Mucosa of descending colon (tissue), 3 donors: ENCODE measurements around the gene SLC31A1. TPM values are rescaled to one million over a fixed set of nuclear protein-coding genes. Genes with fewer than 3 reads are reported as not detected.

Experiments used
- ATAC-seq: fragments of 200-7000 bp; cut with Tn5 transposase; one replicate; pipeline ENCODE4 v1.9.1; 2020; ENCODE audit warnings: mild to moderate bottlenecking, moderate library complexity
- DNase-seq, 3 donors: peaks; one replicate each; pipeline ENCODE4 v3.0.0-alpha.2; 2020
- H3K36me3 ChIP-seq: fragments of 200-600 bp; one replicate; pipeline ENCODE4 v1.8.0; 2021; ENCODE audit warnings: low read depth, mild to moderate bottlenecking
- H3K4me1 ChIP-seq: fragments of 200-600 bp; one replicate; pipeline ENCODE4 v1.8.0; 2021; ENCODE audit warnings: low read depth, mild to moderate bottlenecking
- H3K4me3 ChIP-seq: fragments of 200-600 bp; one replicate; pipeline ENCODE4 v1.8.0; 2021; ENCODE audit warnings: mild to moderate bottlenecking
- H3K9me3 ChIP-seq: fragments of 200-600 bp; one replicate; pipeline ENCODE4 v1.8.0; 2021; ENCODE audit warnings: mild to moderate bottlenecking
- intact Hi-C, 2 donors: fragments of 100-400 bp; cut with DNase I in 1 of 2; cut with micrococcal nuclease in 1 of 2; formaldehyde crosslinking; loops; one replicate each; pipeline versions ENCODE4 v1.11.0 to v1.11.1; 2022; cut with DNase I, micrococcal nuclease
- total RNA-seq, 3 donors: library from RNA; stranded (reverse); fragmentation: NEBNext Ultra II Directional in 2 of 3; extraction: Animal tissue kit (Norgen Biotek cat#: 25700) in 2 of 3; gene quantifications; one replicate each; pipeline versions ENCODE4 v1.2.1 to v1.2.4, GENCODE V29; 2021 to 2023
- TF ChIP-seq, protein P1 (sequence below): fragments of 200-600 bp; IDR thresholded peaks from one replicate; pipeline ENCODE4 v1.8.0; 2022; ENCODE audit warnings: antibody characterized with exemption, mild to moderate bottlenecking
- donor health status: DM: no; HTN: no; CAD: no; lungs with moderate emphysema.
- donor health status: DM: no; HTN: no; CAD: no.
- donor health status: DM: no; HTN: yes; CAD: no.

The SLC31A1 gene
- total RNA-seq, 3 donors from 2014 or later: 26.5 to 63.7 (median 34.7) TPM

DNA sequence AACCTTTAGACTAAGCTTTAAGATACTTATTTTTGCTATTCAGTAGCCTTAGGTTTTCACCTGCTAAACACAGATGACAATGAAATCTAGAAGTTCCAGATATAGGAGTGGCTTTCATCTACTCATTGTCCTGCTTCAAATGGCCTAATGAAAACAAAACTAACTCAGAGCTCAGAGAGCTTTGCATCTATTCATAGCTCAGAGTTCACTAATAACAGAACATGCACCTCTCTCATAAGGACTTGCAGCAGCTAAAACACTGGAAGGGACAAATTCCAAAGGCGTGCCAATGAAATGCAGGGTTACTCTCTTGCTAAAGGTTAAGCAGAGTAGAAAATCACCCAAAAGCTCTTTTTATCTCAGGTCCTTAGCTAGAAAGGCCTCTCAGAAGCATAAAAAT is 41.5 kb upstream of the SLC31A1 start:
- TF ChIP-seq, protein P1, sequence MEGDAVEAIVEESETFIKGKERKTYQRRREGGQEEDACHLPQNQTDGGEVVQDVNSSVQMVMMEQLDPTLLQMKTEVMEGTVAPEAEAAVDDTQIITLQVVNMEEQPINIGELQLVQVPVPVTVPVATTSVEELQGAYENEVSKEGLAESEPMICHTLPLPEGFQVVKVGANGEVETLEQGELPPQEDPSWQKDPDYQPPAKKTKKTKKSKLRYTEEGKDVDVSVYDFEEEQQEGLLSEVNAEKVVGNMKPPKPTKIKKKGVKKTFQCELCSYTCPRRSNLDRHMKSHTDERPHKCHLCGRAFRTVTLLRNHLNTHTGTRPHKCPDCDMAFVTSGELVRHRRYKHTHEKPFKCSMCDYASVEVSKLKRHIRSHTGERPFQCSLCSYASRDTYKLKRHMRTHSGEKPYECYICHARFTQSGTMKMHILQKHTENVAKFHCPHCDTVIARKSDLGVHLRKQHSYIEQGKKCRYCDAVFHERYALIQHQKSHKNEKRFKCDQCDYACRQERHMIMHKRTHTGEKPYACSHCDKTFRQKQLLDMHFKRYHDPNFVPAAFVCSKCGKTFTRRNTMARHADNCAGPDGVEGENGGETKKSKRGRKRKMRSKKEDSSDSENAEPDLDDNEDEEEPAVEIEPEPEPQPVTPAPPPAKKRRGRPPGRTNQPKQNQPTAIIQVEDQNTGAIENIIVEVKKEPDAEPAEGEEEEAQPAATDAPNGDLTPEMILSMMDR: no peak
- H3K9me3 ChIP-seq: no peaks in the 10 kb centered on the region
- intact Hi-C loops: no loop called here
- H3K4me3 ChIP-seq: no peak overlapping the region
- no peaks in the 10 kb centered on the region for H3K4me1 ChIP-seq
- peaks cover 4% of the 10 kb centered on the region for H3K36me3 ChIP-seq
- ATAC-seq: no peak
- no peak for DNase-seq

DNA sequence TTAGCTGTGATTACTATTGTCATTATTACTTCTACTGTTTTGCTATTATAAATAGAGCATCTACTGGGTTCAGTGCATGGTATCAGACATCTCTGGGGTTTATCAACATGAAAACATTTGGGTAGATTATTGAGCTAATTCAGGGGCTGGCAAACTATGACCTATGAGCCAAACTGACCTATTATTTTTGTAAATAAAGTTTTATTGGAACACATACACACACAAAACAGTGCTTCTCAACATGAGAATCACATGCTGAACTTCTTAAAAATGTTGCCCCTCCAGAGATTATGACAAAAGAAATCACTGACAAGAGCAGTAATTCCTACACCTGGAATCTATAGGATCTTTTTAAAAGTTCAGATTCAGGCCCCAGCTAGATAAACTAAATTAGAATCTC is 40.2 kb upstream of the SLC31A1 start:
- TF ChIP-seq, protein P1: no peak
- Histone ChIP-seq H3K9me3 (no peaks in the 10 kb centered on the region), H3K36me3 (peaks cover 4% of the 10 kb centered on the region), H3K4me3 (no peak overlapping the region), H3K4me1 (no peaks in the 10 kb centered on the region)
- ATAC-seq: no peak
- no peak for DNase-seq
- intact Hi-C loops: no loop called here

DNA sequence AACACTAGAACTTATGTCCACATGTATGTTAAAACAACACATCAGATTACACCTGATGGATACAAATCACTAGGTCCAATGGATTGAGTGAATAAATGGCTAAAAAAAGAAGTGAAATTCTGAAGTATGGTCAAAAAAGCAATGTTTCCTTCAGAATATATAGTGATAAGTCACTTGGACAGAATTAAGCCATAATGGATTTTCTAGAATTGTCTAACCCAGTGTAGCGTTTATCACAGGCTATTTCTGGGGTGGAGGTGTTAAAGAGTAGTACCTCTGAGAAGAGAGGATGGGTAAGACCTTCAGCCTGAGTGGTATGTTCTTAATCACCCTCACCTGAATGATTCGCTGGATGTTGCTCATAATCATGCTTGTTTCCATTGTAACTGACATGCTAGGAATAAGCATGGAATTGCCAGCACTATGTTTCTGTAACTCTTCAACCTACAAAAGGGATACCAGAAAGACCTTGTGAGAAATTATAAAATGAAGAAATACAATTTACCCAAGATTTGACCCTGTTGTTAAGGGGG is 37.3 kb upstream of the SLC31A1 start:
- Histone ChIP-seq H3K9me3 (no peaks in the 10 kb centered on the region), H3K36me3 (peaks cover 5% of the 10 kb centered on the region), H3K4me1 (no peaks in the 10 kb centered on the region), H3K4me3 (no peak overlapping the region)
- intact Hi-C loops: no loop called here
- no peak for ATAC-seq
- TF ChIP-seq, protein P1: no peak
- DNase-seq: no peak

DNA sequence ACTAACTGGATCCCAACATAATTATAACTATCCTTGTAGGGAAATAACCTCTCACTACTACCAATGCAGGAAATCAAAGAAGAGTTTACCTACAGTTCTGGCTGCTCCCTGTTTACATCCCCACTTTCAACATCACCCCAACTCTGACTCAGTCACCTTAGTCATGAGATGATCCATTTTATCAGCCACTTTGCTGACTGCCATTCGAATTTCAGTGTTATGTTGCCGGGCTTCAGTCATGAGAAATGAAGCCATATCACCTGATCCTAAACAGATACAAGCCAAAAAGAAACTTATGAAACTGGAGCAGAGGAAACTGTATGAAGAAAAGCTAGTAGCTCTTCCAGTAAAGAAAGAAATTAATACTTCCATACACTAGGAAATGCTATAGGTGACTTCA is 36.8 kb upstream of the SLC31A1 start:
- H3K4me1 ChIP-seq: no peaks in the 10 kb centered on the region
- no peaks in the 10 kb centered on the region for H3K9me3 ChIP-seq
- intact Hi-C loops: no loop called here
- H3K4me3 ChIP-seq: no peak overlapping the region
- DNase-seq (no peak), ATAC-seq (no peak)
- H3K36me3 ChIP-seq: peaks cover 5% of the 10 kb centered on the region
- TF ChIP-seq, protein P1: no peak

DNA sequence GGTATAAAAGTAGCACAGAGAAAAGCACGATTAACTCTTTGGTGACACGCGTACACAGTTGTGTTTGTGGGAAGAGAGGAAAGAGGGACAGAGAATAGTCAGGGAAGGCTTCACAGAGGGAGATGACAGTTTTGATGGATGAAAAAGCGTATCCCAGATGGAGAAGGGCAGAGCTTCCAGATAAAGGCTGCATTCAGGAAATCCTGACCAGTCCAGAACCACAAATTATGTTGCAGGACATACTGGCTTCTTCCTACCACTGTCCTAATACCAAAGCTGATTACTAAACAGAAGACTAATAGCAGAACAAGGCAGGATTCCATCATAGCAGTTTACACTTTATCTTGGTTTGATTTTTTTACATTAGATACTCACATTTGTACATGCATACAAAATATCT is 36.1 kb upstream of the SLC31A1 start:
- no peak for DNase-seq
- H3K4me3 ChIP-seq: no peak overlapping the region
- H3K36me3 ChIP-seq: peaks cover 5% of the 10 kb centered on the region
- TF ChIP-seq, protein P1: no peak
- intact Hi-C loops: no loop called here
- ATAC-seq: no peak
- H3K4me1 ChIP-seq: no peaks in the 10 kb centered on the region
- no peaks in the 10 kb centered on the region for H3K9me3 ChIP-seq

DNA sequence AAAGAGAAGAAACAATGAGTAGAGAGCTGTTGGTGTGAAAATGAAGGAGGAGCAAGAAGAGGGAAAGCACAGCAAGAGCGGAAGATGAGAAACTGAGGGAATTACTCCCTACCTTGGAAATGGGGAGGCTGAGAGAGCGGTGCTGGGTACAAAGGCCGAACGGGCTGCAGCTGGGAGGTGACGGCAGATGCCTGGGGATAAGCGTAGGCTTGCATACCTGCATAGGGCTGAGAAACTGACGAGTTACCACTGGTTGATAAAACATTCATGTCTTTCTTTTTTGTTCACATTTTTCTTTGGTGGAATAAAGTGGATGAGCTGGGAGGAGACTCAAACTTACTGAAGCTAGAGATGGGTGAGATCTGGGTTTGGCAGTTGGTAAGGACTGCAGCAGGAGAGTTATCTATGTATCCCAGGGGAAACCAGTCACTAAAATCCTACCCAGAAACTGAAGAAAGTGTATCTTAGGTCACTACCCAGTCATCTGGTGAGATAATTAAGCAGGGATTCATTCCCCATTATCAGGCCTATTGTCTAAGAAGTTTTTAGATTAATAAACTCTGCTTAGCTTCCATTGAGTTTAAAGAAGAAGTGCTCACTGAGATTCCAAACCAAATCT is 35.1 kb upstream of the SLC31A1 start:
- ATAC-seq (no peak), DNase-seq (no peak)
- TF ChIP-seq, protein P1: no peak
- H3K4me3 ChIP-seq: no peak overlapping the region
- H3K9me3 ChIP-seq: no peaks in the 10 kb centered on the region
- intact Hi-C loops: no loop called here
- no peaks in the 10 kb centered on the region for H3K4me1 ChIP-seq
- peaks cover 5% of the 10 kb centered on the region for H3K36me3 ChIP-seq
